ENCODE measurements around the gene PSMB5.

The PSMB5 gene

DNA sequence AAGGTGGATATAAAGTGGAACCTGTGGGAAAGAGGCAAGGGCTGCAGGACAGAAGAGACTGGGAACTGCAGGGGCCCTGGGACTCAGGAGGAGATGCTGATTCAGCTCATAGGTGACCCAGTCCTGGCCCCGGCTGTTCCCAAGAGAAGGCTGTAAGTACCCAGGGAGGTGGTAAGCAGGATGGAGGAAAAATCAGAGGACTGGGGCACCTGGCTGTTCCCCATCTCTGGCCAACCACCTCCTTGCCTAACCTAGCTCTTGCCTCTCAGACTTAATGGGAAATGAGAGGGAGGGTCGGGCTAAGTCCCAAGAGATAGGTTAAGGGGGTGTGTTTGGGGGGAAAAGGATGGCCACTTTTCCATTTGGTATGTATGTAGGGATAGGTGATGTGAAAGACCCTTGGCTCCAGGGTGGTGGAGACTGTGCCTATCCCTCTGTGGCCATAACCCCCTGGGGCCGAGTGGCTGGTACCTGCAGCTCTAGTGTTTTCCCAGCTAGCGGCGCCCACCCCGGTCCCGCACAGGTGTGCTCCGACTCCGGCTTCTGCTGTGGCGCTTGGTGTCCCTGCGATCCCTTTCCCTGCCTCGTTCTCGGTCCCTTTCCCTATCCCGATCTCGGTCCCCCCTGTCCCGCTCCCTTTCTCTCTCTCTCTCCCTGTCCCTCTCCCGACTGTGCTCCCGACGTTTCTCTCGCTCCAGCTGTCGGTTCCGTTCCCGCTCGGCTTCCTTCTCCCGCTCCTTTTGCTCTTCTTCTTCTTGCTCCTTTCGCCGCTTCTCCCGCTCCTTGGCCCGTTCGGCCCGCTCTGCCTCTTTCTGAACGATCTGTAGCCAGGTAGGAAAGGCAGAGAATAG lies 24.2 kb upstream of the PSMB5 start:
- no peak for DNase-seq

- no peak for DNase-seq
Observed at GRCh38 chr14:23057757-23058653, 23.3 kb upstream of the PSMB5 start.

DNA sequence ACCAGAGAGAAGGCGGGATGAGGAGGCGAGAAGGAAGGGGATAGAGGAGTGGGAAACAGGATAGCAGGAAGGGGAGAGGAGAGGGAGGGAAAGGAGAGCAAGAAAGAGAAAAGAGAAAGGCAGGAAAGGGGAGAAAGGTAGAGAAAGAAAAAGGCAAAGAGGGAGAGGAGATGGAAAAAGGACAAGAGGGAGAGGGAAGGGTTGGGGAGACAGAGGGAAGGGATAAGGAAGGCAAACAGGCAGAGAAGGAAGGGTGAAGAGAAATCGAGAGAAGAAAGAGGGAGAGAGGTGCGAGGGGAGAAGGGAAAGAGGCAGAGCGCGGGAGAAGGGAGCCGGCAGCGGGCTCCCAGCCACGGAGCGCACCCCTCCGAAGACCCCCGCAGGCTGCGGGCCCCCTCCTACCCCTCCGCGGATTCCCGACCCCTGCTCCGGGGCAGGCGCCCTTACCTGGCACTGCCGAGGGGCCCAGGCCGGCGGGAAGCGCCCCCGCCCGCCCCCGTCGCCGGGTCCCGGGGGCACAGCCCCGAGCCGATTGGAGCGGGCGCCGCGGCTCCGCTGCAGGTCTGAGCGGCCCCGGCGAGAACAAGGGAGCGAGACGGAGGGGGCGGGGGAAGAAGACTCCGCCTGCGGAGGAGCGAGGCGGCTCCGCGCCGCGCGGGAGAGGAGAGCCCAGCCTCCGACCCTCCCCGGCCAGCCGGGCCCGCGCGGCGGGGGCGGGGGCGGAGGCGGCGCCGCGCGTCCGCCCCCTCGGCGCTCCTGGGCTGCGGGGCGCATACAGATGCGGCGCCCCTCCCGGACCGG lies 22.5 kb upstream of the PSMB5 start, which contains the start of gene CDH24:
TSS of gene CDH24 (minus strand) at position 565 of the 801 bp plus-strand sequence. CDS start 1,787 bp downstream, outside the sequence.
- no peak for DNase-seq

- no peak for DNase-seq
Observed at GRCh38 chr14:23056145-23056955, 21.6 kb upstream of the PSMB5 start.

GRCh38 chr14:23055621-23056144 lies 21.0 kb upstream of the PSMB5 start:
- DNase-seq = no peak

- DNase-seq = no peak
Observed at GRCh38 chr14:23055147-23055550, 20.4 kb upstream of the PSMB5 start.

DNA sequence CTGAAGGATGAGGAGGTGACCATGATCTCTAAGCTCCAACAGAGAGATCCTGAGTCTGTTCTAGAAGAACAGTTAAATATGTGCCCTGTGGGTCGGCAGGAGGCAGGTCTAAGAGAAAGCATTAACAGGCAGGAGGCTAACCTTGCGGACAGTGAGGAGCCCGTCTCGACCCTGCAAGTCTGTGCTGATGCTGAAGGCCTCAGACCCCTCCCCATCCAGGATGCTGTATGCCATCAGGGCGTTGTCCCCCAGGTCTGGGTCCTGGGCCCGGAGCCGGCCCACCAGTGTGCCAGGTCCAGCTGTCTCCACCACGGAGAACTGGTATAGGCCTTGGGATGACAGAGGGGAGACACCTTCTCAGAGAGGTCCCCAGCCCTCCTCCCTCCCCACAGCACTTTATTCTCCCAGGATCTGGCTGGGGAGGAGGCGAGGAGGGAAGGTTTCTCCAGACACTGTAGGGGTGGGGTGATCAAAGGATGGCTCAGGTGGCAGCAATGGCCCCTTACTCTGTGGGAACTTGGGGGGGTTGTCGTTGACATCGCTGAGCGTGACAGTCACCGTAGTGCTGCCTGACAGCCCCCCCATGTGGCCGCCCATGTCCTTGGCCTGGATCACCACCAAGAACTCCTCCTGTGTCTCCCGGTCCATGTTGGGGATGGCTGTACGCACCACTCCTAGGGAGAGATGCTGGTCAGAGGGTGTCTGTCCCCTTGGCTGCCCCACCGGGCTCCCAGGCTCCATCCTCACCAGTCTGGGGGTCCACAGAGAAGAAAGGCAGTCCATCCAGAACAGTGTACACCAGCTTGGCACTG lies 19.5 kb upstream of the PSMB5 start:
- no peak for DNase-seq

- no peak for DNase-seq
Observed at GRCh38 chr14:23053426-23053825, 18.7 kb upstream of the PSMB5 start.

DNA sequence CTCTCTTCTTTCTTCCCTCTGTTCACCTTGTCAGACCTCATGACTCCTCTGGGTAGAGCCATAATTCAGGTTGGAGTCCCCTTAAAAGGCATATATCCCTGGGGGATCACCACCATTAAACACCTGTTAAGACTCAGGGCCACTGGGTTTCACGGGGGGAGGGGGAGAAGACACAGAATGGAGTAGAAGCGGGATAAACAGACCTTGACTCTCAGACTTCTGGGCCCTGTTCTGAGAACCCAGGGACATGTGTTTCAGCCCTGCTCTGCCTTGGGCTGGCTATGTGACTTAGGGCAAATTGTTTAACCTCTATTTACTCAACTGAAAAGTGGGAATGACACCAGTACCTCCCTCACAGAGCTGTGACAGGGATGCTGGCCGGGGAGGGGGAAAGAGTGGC lies 18.0 kb upstream of the PSMB5 start:
- DNase-seq = no peak

- no peak for DNase-seq
Observed at GRCh38 chr14:23052182-23052623, 17.5 kb upstream of the PSMB5 start.

GRCh38 chr14:23051141-23052057 lies 16.7 kb upstream of the PSMB5 start:
- DNase-seq = no peak

- no peak for DNase-seq
Observed at GRCh38 chr14:23049011-23049410, 14.3 kb upstream of the PSMB5 start.

DNA sequence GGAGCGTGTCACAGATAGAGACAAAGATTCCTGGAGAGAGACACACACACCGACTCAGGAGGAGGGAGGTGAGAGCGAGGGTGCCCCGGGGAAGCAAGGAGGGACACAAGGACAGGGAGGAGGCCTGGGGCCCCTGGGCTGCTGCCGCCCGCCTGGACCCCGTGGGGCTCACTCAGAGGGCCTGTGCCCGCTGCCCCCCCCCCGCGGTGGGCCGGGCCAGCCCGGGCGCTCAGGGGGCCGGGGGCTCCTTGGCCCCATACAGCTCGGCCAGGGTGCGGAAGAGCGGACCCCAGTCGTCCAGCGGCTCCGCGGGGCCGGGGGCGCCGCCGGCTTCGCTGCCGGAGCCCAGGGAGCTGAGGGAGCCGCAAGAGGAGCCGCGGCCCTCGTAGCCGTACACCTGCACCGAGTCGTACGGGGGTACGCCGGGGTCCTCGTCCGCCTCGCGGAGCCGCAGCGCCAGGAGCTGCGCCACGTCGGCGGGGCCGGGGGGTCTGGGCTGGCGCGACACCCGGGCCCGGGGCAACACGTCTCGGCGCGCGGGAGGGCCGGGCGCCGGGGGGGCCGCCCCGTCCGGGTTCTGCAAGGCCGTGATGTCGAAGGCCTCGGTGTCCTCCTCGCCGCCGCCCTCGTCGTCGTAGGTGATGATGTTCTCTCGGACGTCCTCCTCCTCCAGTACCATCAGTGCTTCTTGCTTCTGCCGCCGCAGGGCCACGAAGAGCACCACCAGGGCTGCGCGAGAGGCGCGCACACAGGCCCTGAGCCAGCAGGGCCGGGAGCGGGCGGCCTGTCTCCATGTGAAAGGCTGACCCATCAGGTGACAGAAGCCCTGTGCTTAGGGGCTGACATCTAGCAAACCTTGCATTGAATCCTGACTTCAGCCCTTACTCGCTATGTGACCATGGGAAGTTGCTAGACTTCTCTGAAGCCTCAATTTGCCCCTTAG lies 13.3 kb upstream of the PSMB5 start:
- no peak for DNase-seq

DNA sequence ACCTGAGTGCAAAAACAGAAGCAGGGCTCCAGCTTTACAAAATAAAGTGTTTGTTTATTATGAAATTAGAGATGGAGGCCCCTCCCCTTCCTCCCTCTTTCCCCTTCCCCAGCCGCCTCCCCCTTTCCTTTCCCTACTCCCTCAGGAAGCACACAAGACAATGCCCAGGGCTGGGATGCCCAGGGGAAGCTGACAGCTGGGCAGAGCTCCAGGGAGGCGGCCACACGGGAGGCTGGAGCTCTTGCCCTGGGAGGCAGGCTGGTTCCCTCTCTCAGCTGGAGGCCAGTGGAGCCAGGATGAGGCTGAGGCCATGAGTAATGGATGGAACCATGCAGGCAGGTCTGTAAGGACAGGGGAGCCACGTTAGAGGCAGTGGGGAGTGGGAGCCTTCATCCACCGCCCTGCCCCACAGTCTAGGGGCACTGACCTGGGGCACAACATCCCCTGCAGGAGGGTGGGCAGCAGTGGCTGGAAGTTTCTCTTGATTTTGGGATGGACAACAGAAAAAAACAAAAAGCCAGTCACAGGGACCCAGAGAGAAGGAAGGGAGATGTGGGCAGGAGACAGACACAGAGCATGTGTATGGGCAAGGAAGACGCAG lies 12.4 kb upstream of the PSMB5 start:
- no peak for DNase-seq

DNA sequence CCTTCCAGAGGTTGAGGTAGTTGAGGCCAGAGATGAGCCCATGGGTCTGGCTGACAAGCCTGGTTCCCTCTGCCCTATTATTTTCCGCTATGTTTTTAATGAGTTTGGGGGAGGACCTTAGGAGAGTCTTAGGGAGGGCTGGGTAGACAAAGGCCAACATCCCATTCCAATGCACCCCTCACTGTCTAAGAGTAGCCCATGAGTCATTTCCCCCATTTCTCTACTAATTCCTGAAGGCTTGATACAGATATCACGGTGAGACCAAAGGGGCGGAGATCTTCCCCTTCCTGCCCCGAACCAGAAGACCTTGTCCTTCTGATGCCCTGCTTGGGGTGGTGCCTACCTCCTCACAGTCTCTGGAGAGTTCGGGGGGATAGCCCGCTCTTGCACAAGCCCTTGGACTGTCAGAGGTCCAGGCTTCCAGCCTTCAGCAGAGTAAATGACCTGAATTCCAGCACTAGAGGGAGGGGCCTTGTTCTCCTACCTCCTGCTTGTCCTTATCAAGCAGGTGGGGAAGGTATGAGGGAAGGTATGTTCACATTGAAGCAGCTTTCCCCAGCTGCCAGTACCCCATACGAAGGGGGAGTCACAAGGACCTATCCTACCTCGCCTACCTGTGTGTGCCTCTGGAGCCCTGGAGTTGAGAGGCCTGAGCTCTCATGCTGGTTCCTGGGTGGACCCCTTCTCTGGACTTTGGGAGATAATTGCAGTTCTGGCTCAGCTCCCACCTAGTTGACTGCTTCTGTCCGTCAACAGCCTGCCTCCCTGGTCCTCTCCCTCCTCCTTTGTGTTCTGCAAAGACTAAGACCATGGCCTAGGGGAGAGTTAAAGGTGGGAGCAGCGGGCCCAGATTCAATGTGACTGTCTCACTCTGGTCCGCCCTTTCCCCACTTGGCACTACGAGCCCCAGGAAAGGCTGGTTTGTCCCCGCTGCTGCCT lies 11.0 kb upstream of the PSMB5 start:
- no peak for DNase-seq

GRCh38 chr14:23044840-23045239 lies 10.1 kb upstream of the PSMB5 start:
- DNase-seq = no peak

DNA sequence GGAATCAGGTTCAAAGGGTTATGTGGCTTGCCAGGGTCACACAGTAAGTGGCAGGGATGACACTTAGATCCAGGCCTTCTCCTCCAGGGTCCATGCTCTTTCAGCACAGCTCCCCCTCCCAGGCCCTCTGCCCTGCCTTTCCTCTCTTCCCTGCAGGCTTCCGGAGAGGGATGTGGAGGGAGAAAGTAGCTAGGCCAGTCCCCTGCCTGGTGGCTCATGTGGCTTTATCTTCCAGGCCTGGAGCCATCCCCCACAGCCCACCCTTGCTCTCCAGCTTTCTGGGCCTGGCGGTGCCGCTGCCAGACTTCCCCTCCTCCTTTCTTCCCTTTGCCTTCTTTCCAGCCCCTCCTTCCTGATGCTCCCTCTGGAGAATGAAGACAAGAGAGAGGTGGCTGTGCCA lies 9.1 kb upstream of the PSMB5 start:
- DNase-seq = no peak
